Upper lobe of right lung (tissue), 1 donor: Measurements from ENCODE around the gene ATG7. TPM values are rescaled to one million over a fixed set of nuclear protein-coding genes. Genes with fewer than 3 reads are reported as not detected.

Experiments used
- ATAC-seq: fragments of 200-7000 bp; cut with Tn5 transposase; one replicate; pipeline ENCODE4 v1.9.1; 2020; ENCODE audit warnings: mild to moderate bottlenecking, moderate library complexity
- DNase-seq: peaks from one replicate; pipeline ENCODE4 v3.0.0-alpha.2; 2020
- H3K27ac ChIP-seq: fragments of 200-600 bp; one replicate; pipeline ENCODE4 v1.8.0; 2022
- H3K27me3 ChIP-seq: fragments of 200-600 bp; one replicate; pipeline ENCODE4 v1.8.0; 2022; ENCODE audit warnings: mild to moderate bottlenecking
- H3K36me3 ChIP-seq: fragments of 200-600 bp; one replicate; pipeline ENCODE4 v1.8.0; 2022
- H3K4me1 ChIP-seq: fragments of 200-600 bp; one replicate; pipeline ENCODE4 v1.8.0; 2022
- H3K4me3 ChIP-seq: fragments of 200-600 bp; one replicate; pipeline ENCODE4 v1.8.0; 2022; ENCODE audit warnings: mild to moderate bottlenecking
- H3K9me3 ChIP-seq: fragments of 200-600 bp; one replicate; pipeline ENCODE4 v1.8.0; 2022
- CTCF ChIP-seq: fragments of 200-600 bp; IDR thresholded peaks from one replicate; pipeline ENCODE4 v1.8.0; 2022; ENCODE audit warnings: antibody characterized with exemption
- intact Hi-C: fragments of 100-400 bp; cut with DNase I; formaldehyde crosslinking; loops from one replicate; pipeline ENCODE4 v1.11.0; 2022
- total RNA-seq: library from RNA; stranded (reverse); fragmentation: NEBNext Ultra II Directional; extraction: Animal tissue kit (Norgen Biotek cat#: 25700); gene quantifications from one replicate; pipeline ENCODE4 v1.2.1, GENCODE V29; 2021
- donor health status: DM: no; HTN: yes; CAD: no; lungs with severe emphysema.

Gene ATG7
- total RNA-seq, 1 donor from 2014 or later = 49.9 TPM

GRCh38 chr3:11392014-11392859 lies 120.0 kb downstream of the ATG7 start:
- DNase-seq = no peak
- TF ChIP-seq CTCF = no peak
- no peak overlapping the region for H3K27ac ChIP-seq
- peaks cover 14% of the 10 kb centered on the region for H3K4me1 ChIP-seq
- intact Hi-C loops = no loop called here
- H3K9me3 ChIP-seq = no peaks in the 10 kb centered on the region
- no peaks in the 10 kb centered on the region for H3K27me3 ChIP-seq
- no peak for ATAC-seq
- no peak overlapping the region for H3K4me3 ChIP-seq
- H3K36me3 ChIP-seq = no peaks in the 10 kb centered on the region

- intact Hi-C loops = no loop called here
- DNase-seq = no peak
- H3K9me3 ChIP-seq = no peaks in the 10 kb centered on the region
Measured at GRCh38 chr3:11392860-11393114, 120.6 kb downstream of the ATG7 start.

GRCh38 chr3:11393401-11393800 lies 121.2 kb downstream of the ATG7 start:
- intact Hi-C loops = no loop called here
- DNase-seq (no peak), ATAC-seq (no peak)
- H3K9me3 ChIP-seq = no peaks in the 10 kb centered on the region
- TF ChIP-seq CTCF = no peak
- H3K36me3 ChIP-seq = no peaks in the 10 kb centered on the region
- H3K27me3 ChIP-seq = no peaks in the 10 kb centered on the region
- H3K27ac ChIP-seq = no peak overlapping the region
- H3K4me1 ChIP-seq = peaks cover 14% of the 10 kb centered on the region
- no peak overlapping the region for H3K4me3 ChIP-seq

More at GRCh38 chr3:11392860-11393114, 120.6 kb downstream of the ATG7 start:
- no peak for ATAC-seq
- Histone ChIP-seq H3K4me3 (no peak overlapping the region), H3K36me3 (no peaks in the 10 kb centered on the region), H3K27me3 (no peaks in the 10 kb centered on the region), H3K4me1 (peaks cover 14% of the 10 kb centered on the region), H3K27ac (no peak overlapping the region)
- TF ChIP-seq CTCF = no peak

GRCh38 chr3:11394392-11394791 lies 122.2 kb downstream of the ATG7 start:
- Histone ChIP-seq H3K36me3 (no peaks in the 10 kb centered on the region), H3K4me1 (peaks cover 14% of the 10 kb centered on the region), H3K27me3 (no peaks in the 10 kb centered on the region), H3K4me3 (no peak overlapping the region), H3K9me3 (no peaks in the 10 kb centered on the region), H3K27ac (no peak overlapping the region)
- no peak for TF ChIP-seq CTCF
- ATAC-seq = no peak
- DNase-seq = no peak
- intact Hi-C loops = no loop called here

GRCh38 chr3:11400213-11400612 lies 128.0 kb downstream of the ATG7 start:
- Histone ChIP-seq H3K9me3 (no peaks in the 10 kb centered on the region), H3K4me3 (no peak overlapping the region), H3K27me3 (no peaks in the 10 kb centered on the region), H3K4me1 (no peaks in the 10 kb centered on the region), H3K36me3 (no peaks in the 10 kb centered on the region), H3K27ac (no peak overlapping the region)
- TF ChIP-seq CTCF = no peak
- intact Hi-C loops = no loop called here
- ATAC-seq = no peak
- no peak for DNase-seq

- ATAC-seq = no peak
- no peak for TF ChIP-seq CTCF
- intact Hi-C loops = no loop called here
Measured at GRCh38 chr3:11401434-11401833, 129.2 kb downstream of the ATG7 start.

More at GRCh38 chr3:11401434-11401833, 129.2 kb downstream of the ATG7 start:
- Histone ChIP-seq H3K27me3 (no peaks in the 10 kb centered on the region), H3K4me1 (no peaks in the 10 kb centered on the region), H3K4me3 (no peak overlapping the region), H3K36me3 (no peaks in the 10 kb centered on the region), H3K9me3 (no peaks in the 10 kb centered on the region), H3K27ac (no peak overlapping the region)
- no peak for DNase-seq
